Liver (tissue), 9 donors: Measurements from ENCODE around the gene ADAMTS6. TPM values are rescaled to one million over a fixed set of nuclear protein-coding genes. Genes with fewer than 3 reads are reported as not detected.
A peak's percentile ranks its signal among the peaks of the same experiment; 100 is the strongest.
"Not testable (repeated sequence)": the region's sequence is repeated elsewhere in the genome, so short reads cannot be mapped to it uniquely, and the experiment has no call there.

Experiments used
- DNase-seq: peaks from one replicate; pipeline ENCODE4 v3.0.0-alpha.2; 2017; ENCODE audit warnings: low spot score
- H3K27ac ChIP-seq, 2 donors: one replicate each; pipeline ENCODE4 v1.7.0; 2013; ENCODE audit warnings: inconsistent platforms in 2 of 2, low read length in 2 of 2, control low read depth in 1 of 2, low read depth in 1 of 2, mild to moderate bottlenecking in 1 of 2
- H3K27me3 ChIP-seq, 4 donors: one replicate each; pipeline versions ENCODE4 v1.6.1 to v1.7.0; 2013; ENCODE audit warnings: low read length in 3 of 4, inconsistent platforms in 1 of 4, mild to moderate bottlenecking in 1 of 4, moderate library complexity in 1 of 4; ENCODE audit not compliant: control insufficient read depth in 4 of 4, insufficient read depth in 4 of 4
- H3K36me3 ChIP-seq, 4 donors: one replicate each; pipeline versions ENCODE4 v1.6.1 to v1.7.0; 2013; ENCODE audit warnings: low read length in 3 of 4, mild to moderate bottlenecking in 3 of 4, low read depth in 1 of 4, moderate library complexity in 1 of 4; ENCODE audit not compliant: control insufficient read depth in 4 of 4, insufficient read depth in 3 of 4
- H3K4me1 ChIP-seq, 4 donors: one replicate each; pipeline versions ENCODE4 v1.6.1 to v1.7.0; 2013; ENCODE audit warnings: low read length in 3 of 4, mild to moderate bottlenecking in 3 of 4, moderate library complexity in 1 of 4; ENCODE audit not compliant: control insufficient read depth in 4 of 4, insufficient read depth in 4 of 4
- H3K4me3 ChIP-seq, 3 donors: one replicate each; pipeline versions ENCODE4 v1.6.1 to v1.7.0; 2013; ENCODE audit warnings: low read length in 3 of 3, control low read depth in 1 of 3, low read depth in 1 of 3, mild to moderate bottlenecking in 1 of 3
- H3K9ac ChIP-seq, 2 donors: one replicate each; pipeline ENCODE4 v1.7.0; 2013; ENCODE audit warnings: low read length in 2 of 2, mild to moderate bottlenecking in 2 of 2, moderate library complexity in 2 of 2, control low read depth in 1 of 2, low read depth in 1 of 2
- H3K9me3 ChIP-seq, 4 donors: one replicate each; pipeline versions ENCODE4 v1.6.1 to v1.7.0; 2013; ENCODE audit warnings: low read length in 3 of 4; ENCODE audit not compliant: control insufficient read depth in 4 of 4
- FOXA1 ChIP-seq: IDR thresholded peaks from 2 replicates; pipeline ENCODE4 v1.6.1; 2016; ENCODE audit warnings: antibody characterized with exemption
- FOXA2 ChIP-seq: IDR thresholded peaks from 2 replicates; pipeline ENCODE4 v1.6.1; 2016; ENCODE audit warnings: antibody characterized with exemption
- HNF4A ChIP-seq, 2 donors: conservative IDR thresholded peaks; 2 replicates each; pipeline ENCODE4 v1.6.1; 2016; ENCODE audit warnings: antibody characterized with exemption in 2 of 2, mild to moderate bottlenecking in 2 of 2
- HNF4G ChIP-seq: IDR thresholded peaks from 2 replicates; pipeline ENCODE4 v1.6.1; 2016; ENCODE audit warnings: antibody characterized with exemption
- NR2F2 ChIP-seq: IDR thresholded peaks from 2 replicates; pipeline ENCODE4 v1.6.1; 2016; ENCODE audit warnings: antibody characterized with exemption
- RAD21 ChIP-seq, 2 donors: IDR thresholded peaks; 2 replicates each; pipeline ENCODE4 v1.6.1; 2016; ENCODE audit warnings: antibody characterized with exemption in 2 of 2, mild to moderate bottlenecking in 2 of 2
- RXRA ChIP-seq, 2 donors: IDR thresholded peaks; 2 replicates each; pipeline ENCODE4 v1.6.1; 2017 to 2018; ENCODE audit warnings: antibody characterized with exemption in 2 of 2, mild to moderate bottlenecking in 1 of 2
- SP1 ChIP-seq: IDR thresholded peaks from 2 replicates; pipeline ENCODE4 v1.6.1; 2018; ENCODE audit warnings: antibody characterized with exemption, mild to moderate bottlenecking
- TAF1 ChIP-seq: conservative IDR thresholded peaks from 2 replicates; pipeline ENCODE4 v1.6.1; 2016; ENCODE audit warnings: antibody characterized with exemption, mild to moderate bottlenecking
- YY1 ChIP-seq: IDR thresholded peaks from 2 replicates; pipeline ENCODE4 v1.6.1; 2016; ENCODE audit warnings: antibody characterized with exemption, mild to moderate bottlenecking
- WGBS: extraction: QIAGEN DNeasy Blood & Tissue Kit; methylation state at CpG from one replicate; pipeline ENCODE4 v1.1.7; 2013; 5-methylcytosine and 5-hydroxymethylcytosine counted together
- polyA plus RNA-seq, 2 donors: library from polyadenylated mRNA; stranded (reverse) in 1 of 2; unstranded in 1 of 2; fragments of 200-250 nt in 1 of 2; fragments of >200 nt in 1 of 2; fragmentation: Nextera tagmentation in 1 of 2; extraction: Ambion mirVana in 1 of 2; gene quantifications; one replicate each; pipeline versions ENCODE4 v1.2.1 to v1.2.3, GENCODE V29; 2013 to 2015
- total RNA-seq, 2 donors: library from RNA; depleted of rRNA; stranded (reverse); fragments of >200 nt; gene quantifications; one replicate each; pipeline ENCODE4 v1.2.3, GENCODE V29; 2014
- TF ChIP-seq, protein P1 (sequence below): fragments of 150-350 bp; IDR thresholded peaks from 2 replicates; pipeline ENCODE4 v1.5.1; 2017; ENCODE audit warnings: improper control_type of control experiment, low read depth, low read length; ENCODE audit not compliant: missing input control
- TF ChIP-seq, protein P2 (sequence below): IDR thresholded peaks from 2 replicates; pipeline ENCODE4 v1.6.1; 2016; ENCODE audit warnings: antibody characterized with exemption
- donor health status: healthy.
- donor health status: healthy.
- donor health status: healthy.
- donor health status: healthy.
- donor health status: healthy.

The ADAMTS6 gene
- total and polyA plus RNA-seq, 4 donors: 0.06 to 2.0 (median 0.59) TPM

DNA sequence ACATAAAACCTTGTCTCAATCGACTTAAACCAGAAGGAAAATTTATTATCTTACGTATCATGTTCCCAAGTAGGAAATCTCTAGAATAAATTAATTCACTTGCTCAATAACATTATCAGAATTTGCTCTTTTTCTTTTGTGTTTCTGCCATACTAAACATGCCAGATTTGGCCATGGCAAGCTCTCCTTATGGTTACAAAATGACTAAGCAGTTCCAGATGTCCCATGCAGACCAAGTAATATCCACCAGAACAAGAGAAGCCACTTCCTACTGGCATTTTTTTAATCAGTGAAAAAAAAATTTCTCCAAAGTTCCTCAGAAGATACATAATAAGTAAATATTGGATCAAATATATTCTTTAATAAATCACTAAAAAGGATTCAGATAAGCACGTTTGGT, 25.2 kb upstream of the ADAMTS6 start (continued):
- TF ChIP-seq FOXA2 (no peak), NR2F2 (no peak), RXRA (IDR thresholded peaks at IDR 0.05) (no peak), TAF1 (no peak)
- TF ChIP-seq, protein P1, sequence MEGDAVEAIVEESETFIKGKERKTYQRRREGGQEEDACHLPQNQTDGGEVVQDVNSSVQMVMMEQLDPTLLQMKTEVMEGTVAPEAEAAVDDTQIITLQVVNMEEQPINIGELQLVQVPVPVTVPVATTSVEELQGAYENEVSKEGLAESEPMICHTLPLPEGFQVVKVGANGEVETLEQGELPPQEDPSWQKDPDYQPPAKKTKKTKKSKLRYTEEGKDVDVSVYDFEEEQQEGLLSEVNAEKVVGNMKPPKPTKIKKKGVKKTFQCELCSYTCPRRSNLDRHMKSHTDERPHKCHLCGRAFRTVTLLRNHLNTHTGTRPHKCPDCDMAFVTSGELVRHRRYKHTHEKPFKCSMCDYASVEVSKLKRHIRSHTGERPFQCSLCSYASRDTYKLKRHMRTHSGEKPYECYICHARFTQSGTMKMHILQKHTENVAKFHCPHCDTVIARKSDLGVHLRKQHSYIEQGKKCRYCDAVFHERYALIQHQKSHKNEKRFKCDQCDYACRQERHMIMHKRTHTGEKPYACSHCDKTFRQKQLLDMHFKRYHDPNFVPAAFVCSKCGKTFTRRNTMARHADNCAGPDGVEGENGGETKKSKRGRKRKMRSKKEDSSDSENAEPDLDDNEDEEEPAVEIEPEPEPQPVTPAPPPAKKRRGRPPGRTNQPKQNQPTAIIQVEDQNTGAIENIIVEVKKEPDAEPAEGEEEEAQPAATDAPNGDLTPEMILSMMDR: no peak

DNA sequence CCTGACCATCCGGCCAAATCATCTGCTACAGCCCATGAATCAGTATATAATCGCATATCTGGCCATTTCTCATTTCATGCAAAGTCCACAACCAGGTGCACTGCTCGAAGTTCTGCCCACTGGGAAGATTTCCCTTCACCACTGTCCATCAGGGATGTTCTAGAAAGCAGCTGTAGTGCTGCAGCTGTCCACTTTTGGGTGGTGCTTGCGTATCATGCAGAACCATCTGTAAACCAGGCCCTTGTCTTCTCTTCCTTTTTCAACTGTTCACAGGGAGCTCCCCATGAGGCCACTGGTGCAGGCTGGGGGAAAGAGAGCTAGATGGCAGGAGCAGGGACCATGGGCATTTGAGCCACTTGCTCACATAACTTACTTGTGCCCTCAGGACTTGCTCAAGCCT, 7.4 kb upstream of the ADAMTS6 start:
- Histone ChIP-seq H3K9ac (no peak overlapping the region), H3K4me1 (no peaks in the 10 kb centered on the region), H3K36me3 (no peaks in the 10 kb centered on the region), H3K9me3 (no peaks in the 10 kb centered on the region), H3K27ac (no peak overlapping the region), H3K27me3 (no peaks in the 10 kb centered on the region), H3K4me3 (no peak overlapping the region)
- no peak for DNase-seq
- WGBS: 95% methylated on average over 4 of the region's 4 CpGs
- no peak for TF ChIP-seq SP1
- no peak for TF ChIP-seq HNF4A (conservative IDR thresholded peaks at IDR 0.05)
- TF ChIP-seq RXRA (IDR thresholded peaks at IDR 0.05): no peak
- TF ChIP-seq RAD21 (IDR thresholded peaks at IDR 0.05): no peak
- no peak for TF ChIP-seq HNF4G
- TF ChIP-seq, protein P2, sequence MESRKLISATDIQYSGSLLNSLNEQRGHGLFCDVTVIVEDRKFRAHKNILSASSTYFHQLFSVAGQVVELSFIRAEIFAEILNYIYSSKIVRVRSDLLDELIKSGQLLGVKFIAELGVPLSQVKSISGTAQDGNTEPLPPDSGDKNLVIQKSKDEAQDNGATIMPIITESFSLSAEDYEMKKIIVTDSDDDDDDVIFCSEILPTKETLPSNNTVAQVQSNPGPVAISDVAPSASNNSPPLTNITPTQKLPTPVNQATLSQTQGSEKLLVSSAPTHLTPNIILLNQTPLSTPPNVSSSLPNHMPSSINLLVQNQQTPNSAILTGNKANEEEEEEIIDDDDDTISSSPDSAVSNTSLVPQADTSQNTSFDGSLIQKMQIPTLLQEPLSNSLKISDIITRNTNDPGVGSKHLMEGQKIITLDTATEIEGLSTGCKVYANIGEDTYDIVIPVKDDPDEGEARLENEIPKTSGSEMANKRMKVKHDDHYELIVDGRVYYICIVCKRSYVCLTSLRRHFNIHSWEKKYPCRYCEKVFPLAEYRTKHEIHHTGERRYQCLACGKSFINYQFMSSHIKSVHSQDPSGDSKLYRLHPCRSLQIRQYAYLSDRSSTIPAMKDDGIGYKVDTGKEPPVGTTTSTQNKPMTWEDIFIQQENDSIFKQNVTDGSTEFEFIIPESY: no peak
- TF ChIP-seq FOXA1: no peak
- TF ChIP-seq YY1: no peak

DNA sequence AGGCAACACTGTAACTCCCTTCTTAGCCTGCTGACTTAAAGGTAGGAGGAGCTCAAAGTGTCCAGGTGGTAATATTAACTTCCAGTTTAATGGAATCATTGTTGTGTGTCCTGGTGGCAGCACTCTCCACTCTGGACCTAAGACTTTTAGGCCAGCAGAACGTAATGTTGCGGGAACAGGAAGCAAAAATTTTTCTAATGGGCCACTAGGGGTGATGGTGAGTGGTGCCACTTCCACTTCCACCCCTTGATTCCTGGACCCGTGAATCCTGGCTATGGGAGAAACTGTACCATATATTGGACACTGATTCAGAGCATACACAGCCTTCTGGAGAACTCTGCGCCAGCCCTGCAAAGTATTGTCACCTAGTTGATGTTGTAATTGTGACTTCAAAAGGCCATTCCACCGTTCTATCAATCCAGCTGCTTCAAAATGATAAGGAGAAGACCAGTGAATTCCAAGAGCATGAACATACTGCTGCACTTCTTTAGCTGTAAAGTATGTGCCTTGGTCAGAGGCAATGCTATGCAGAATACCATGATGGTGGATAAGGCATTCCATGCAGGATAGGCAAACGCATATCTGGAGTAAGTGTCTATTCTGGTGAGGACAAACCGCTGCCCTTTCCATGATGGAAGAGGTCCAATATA, 6.4 kb upstream of the ADAMTS6 start:
- 85% methylated on average over 7 of the region's 7 CpGs for WGBS
- H3K9me3 ChIP-seq, H3K4me1 ChIP-seq, H3K9ac ChIP-seq, H3K4me3 ChIP-seq, H3K36me3 ChIP-seq, H3K27ac ChIP-seq, H3K27me3 ChIP-seq, DNase-seq: not testable (repeated sequence)

DNA sequence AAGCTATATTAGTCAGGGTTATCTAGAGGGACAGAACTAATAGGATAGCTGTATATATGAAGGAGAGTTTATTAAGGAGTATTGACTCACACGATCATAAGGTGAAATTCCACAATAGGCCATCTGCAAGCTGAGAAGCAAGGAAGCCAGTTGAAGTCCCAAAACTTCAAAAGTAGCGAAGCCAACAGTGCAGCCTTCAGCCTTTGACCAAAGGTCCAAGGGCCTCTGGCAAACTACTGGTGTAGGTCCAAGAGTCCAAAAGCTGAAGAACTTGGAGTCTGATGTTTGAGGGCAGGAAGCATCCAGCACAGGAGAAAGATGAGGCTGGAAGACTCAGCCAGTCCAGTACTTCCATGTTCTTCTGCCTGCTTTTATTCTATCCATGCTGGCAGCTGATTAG, 5.1 kb upstream of the ADAMTS6 start:
- not testable (repeated sequence) for H3K9me3 ChIP-seq, DNase-seq, H3K27ac ChIP-seq, H3K4me3 ChIP-seq, H3K36me3 ChIP-seq, H3K9ac ChIP-seq, H3K27me3 ChIP-seq
- TF ChIP-seq HNF4G (peak; percentile 61), HNF4A (conservative IDR thresholded peaks at IDR 0.05) (peak; percentile 70 to 87)
- 38% methylated on average over 2 of the region's 2 CpGs for WGBS
- H3K4me1 ChIP-seq: peaks cover 0 to 14% (median 5%) of the 10 kb centered on the region in 4 donors
